ENCODE measurements around the gene TJP2.
A peak's percentile ranks its signal among the peaks of the same experiment; 100 is the strongest.

TJP2 gene

DNA sequence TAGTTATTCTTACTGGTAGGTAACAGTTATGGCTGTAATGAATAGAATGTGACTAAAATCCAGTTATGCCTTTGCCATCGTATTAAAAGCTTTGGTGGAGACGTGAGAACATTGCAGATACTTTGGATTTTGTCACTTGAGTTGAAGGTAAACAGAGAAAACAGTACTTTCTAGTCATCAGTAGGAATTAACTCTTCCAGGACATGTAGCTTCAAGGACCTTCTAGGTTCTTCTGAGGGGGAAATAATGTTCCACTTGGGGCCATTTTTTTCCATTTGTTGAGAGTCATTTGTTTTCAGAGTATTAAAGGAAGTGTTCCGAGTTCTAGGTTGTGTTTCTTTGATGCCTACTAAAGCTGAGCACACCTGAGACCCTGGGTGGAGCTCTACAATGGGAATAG, 6.1 kb downstream of the TJP2 start:
- Histone ChIP-seq H3K79me2 (ENCODE audit: low read length) (peaks cover 100% of the 10 kb centered on the region), H3K4me1 (ENCODE audit: low read length) (peaks cover 57% of the 10 kb centered on the region), H3K4me2 (ENCODE audit: low read length) (no peak overlapping the region), H3K9me3 (ENCODE audit: insufficient read depth, low read length) (no peaks in the 10 kb centered on the region), H3K9ac (ENCODE audit: low read length) (no peak overlapping the region), H4K20me1 (ENCODE audit: insufficient read depth, low read length) (peaks cover 73% of the 10 kb centered on the region), H3K27me3 (ENCODE audit: low read depth, low read length) (no peaks in the 10 kb centered on the region), H2AFZ (ENCODE audit: low read depth, low read length) (no peak overlapping the region), H3K36me3 (replicated peaks; ENCODE audit: low read depth, low read length) (peaks cover 32% of the 10 kb centered on the region), H3K27ac (ENCODE audit: low read length) (no peak overlapping the region), H3K4me3 (ENCODE audit: low read length) (no peak overlapping the region)
- TF ChIP-seq EZH2phosphoT487 (IDR thresholded peaks at IDR 0.05; ENCODE audit: low read depth), result no peak
- TF ChIP-seq, protein P1, sequence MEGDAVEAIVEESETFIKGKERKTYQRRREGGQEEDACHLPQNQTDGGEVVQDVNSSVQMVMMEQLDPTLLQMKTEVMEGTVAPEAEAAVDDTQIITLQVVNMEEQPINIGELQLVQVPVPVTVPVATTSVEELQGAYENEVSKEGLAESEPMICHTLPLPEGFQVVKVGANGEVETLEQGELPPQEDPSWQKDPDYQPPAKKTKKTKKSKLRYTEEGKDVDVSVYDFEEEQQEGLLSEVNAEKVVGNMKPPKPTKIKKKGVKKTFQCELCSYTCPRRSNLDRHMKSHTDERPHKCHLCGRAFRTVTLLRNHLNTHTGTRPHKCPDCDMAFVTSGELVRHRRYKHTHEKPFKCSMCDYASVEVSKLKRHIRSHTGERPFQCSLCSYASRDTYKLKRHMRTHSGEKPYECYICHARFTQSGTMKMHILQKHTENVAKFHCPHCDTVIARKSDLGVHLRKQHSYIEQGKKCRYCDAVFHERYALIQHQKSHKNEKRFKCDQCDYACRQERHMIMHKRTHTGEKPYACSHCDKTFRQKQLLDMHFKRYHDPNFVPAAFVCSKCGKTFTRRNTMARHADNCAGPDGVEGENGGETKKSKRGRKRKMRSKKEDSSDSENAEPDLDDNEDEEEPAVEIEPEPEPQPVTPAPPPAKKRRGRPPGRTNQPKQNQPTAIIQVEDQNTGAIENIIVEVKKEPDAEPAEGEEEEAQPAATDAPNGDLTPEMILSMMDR (IDR thresholded peaks at IDR 0.05; ENCODE audit: low read depth, low read length), result no peak

DNA sequence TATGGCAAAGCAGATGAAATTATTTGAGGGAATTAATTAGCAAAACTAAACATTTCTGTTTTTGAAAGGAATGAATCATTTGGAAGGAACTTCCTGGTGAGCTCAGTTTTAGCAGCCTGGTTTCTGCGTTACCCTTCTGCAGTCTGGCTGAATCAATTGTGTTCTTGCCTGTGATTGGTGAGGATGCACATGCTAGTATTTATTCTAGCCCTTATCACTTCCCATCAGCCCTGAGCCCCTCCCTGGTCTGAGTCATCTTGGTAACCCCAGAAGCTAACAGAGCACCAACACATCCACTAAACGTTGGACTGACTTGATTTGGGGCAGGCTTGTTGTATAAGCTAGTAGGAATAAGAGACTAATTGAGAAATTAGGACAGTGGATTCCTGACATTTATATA, 6.6 kb downstream of the TJP2 start:
- Histone ChIP-seq H3K36me3 (replicated peaks; ENCODE audit: low read depth, low read length) (peaks cover 34% of the 10 kb centered on the region), H3K4me2 (ENCODE audit: low read length) (0 out of 2 replicates have a peak overlapping the region, but pooled peaks have one; percentile 5), H4K20me1 (ENCODE audit: insufficient read depth, low read length) (peaks cover 74% of the 10 kb centered on the region), H3K27me3 (ENCODE audit: low read depth, low read length) (no peaks in the 10 kb centered on the region), H3K27ac (ENCODE audit: low read length) (no peak overlapping the region), H2AFZ (ENCODE audit: low read depth, low read length) (no peak overlapping the region), H3K4me1 (ENCODE audit: low read length) (peaks cover 57% of the 10 kb centered on the region), H3K9ac (ENCODE audit: low read length) (no peak overlapping the region), H3K79me2 (ENCODE audit: low read length) (peaks cover 99% of the 10 kb centered on the region), H3K9me3 (ENCODE audit: insufficient read depth, low read length) (no peaks in the 10 kb centered on the region), H3K4me3 (ENCODE audit: low read length) (no peak overlapping the region)
- no peak for TF ChIP-seq EZH2phosphoT487 (IDR thresholded peaks at IDR 0.05; ENCODE audit: low read depth)
- TF ChIP-seq, protein P1 (IDR thresholded peaks at IDR 0.05; ENCODE audit: low read depth, low read length), result no peak

DNA sequence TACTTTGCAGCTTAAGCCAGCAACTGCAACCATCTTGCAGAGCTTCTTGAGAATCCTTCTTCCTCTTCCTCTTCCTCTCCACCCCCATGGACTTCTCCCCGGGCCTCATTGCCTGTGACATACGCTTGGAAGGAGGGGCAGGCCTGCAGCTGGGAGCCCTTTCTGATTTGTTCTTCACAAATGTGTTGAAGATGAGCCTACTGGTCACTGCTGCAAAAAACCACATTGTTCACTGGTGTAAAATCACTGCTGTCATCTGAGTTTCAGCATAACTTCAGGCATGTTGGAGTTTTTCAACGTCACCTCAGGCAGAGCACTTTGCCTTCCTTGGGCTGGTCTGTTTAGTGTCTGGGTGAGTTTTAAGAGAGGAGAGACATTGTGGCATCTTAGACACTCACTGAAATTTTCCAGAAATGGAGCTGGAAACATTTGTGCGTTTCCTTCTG, 7.9 kb downstream of the TJP2 start:
- no peaks in the 10 kb centered on the region for H3K27me3 ChIP-seq (ENCODE audit: low read depth, low read length)
- H2AFZ ChIP-seq (ENCODE audit: low read depth, low read length), result no peak overlapping the region
- peak overlapping the region; percentile 20 for H3K4me2 ChIP-seq (ENCODE audit: low read length)
- no peaks in the 10 kb centered on the region for H3K9me3 ChIP-seq (ENCODE audit: insufficient read depth, low read length)
- H3K4me3 ChIP-seq (ENCODE audit: low read length), result no peak overlapping the region
- peaks cover 46% of the 10 kb centered on the region for H3K4me1 ChIP-seq (ENCODE audit: low read length)
- peaks cover 85% of the 10 kb centered on the region for H4K20me1 ChIP-seq (ENCODE audit: insufficient read depth, low read length)
- H3K36me3 ChIP-seq (replicated peaks; ENCODE audit: low read depth, low read length), result peaks cover 34% of the 10 kb centered on the region
- no peak overlapping the region for H3K27ac ChIP-seq (ENCODE audit: low read length)
- no peak overlapping the region for H3K9ac ChIP-seq (ENCODE audit: low read length)
- TF ChIP-seq EZH2phosphoT487 (IDR thresholded peaks at IDR 0.05; ENCODE audit: low read depth), result no peak
- peaks cover 99% of the 10 kb centered on the region for H3K79me2 ChIP-seq (ENCODE audit: low read length)

DNA sequence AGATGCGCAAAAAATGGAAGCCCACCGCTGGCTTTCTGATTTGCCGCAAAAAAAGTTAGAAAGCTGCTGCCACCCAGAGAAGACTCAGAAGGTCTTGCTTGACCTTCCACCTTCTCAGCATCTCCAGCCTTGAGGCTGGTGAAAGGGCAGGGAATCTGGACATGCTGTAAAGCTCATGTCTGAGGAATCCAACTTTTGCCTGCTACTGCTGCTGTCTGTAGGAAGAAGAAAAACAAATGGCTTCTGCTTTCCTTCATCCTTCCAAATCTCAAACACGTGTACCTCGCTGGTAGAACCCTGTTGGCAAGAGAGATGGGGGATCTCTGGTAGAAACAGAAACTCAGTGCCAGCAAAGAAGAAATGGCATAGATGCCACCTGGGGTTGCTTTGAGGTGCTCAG, 10.2 kb downstream of the TJP2 start:
- Histone ChIP-seq H3K4me3 (ENCODE audit: low read length) (no peak overlapping the region), H3K9me3 (ENCODE audit: insufficient read depth, low read length) (no peaks in the 10 kb centered on the region), H2AFZ (ENCODE audit: low read depth, low read length) (no peak overlapping the region), H3K79me2 (ENCODE audit: low read length) (peaks cover 99% of the 10 kb centered on the region), H3K4me2 (ENCODE audit: low read length) (no peak overlapping the region), H3K36me3 (replicated peaks; ENCODE audit: low read depth, low read length) (peaks cover 30% of the 10 kb centered on the region), H3K4me1 (ENCODE audit: low read length) (peaks cover 24% of the 10 kb centered on the region), H3K27ac (ENCODE audit: low read length) (no peak overlapping the region), H3K9ac (ENCODE audit: low read length) (no peak overlapping the region), H4K20me1 (ENCODE audit: insufficient read depth, low read length) (peaks cover 85% of the 10 kb centered on the region), H3K27me3 (ENCODE audit: low read depth, low read length) (no peaks in the 10 kb centered on the region)
- TF ChIP-seq EZH2phosphoT487 (IDR thresholded peaks at IDR 0.05; ENCODE audit: low read depth), result no peak
- TF ChIP-seq, protein P1 (IDR thresholded peaks at IDR 0.05; ENCODE audit: low read depth, low read length), result no peak
